Fibroblast of lung (primary cell): ENCODE data around the gene HIPK1. TPM values are rescaled to one million over a fixed set of nuclear protein-coding genes. Genes with fewer than 3 reads are reported as not detected.

Experiments
- DNase-seq, 2 donors: peaks; one replicate each; pipeline versions ENCODE4 v3.0.0 to v3.0.0-alpha.2; 2010; ENCODE audit warnings: low read depth in 2 of 2
- H2AFZ ChIP-seq: 2 replicates; pipeline ENCODE4 v1.5.1; 2012; ENCODE audit warnings: low read length, control low read depth, inconsistent platforms
- H3K27ac ChIP-seq: 2 replicates; pipeline ENCODE4 v1.5.1; 2011; ENCODE audit warnings: low read length, control low read depth; ENCODE audit not compliant: insufficient read depth
- H3K27me3 ChIP-seq: 2 replicates; pipeline ENCODE4 v1.5.1; 2011; ENCODE audit warnings: mild to moderate bottlenecking, low read length; ENCODE audit not compliant: control insufficient read depth, insufficient read depth
- H3K36me3 ChIP-seq: 2 replicates; pipeline ENCODE4 v1.5.1; 2011; ENCODE audit warnings: low read length; ENCODE audit not compliant: control insufficient read depth, insufficient read depth
- H3K4me1 ChIP-seq: 2 replicates; pipeline ENCODE4 v1.5.1; 2011; ENCODE audit warnings: low read length; ENCODE audit not compliant: control insufficient read depth, insufficient read depth; ENCODE audit errors: extremely low read depth
- H3K4me2 ChIP-seq: 2 replicates; pipeline ENCODE4 v1.5.1; 2011; ENCODE audit warnings: low read length, control low read depth; ENCODE audit not compliant: insufficient read depth; ENCODE audit errors: extremely low read depth
- H3K4me3 ChIP-seq, 4 experiments: fragments of 200-600 bp in 1 of 4; sonication (generic) in 1 of 4; replicated peaks in 1 of 4; 2 replicates each; pipeline ENCODE4 v1.5.1; 2011 to 2016; ENCODE audit warnings: low read length in 4 of 4, low read depth in 3 of 4, mild to moderate bottlenecking in 3 of 4, control low read depth in 2 of 4, inconsistent platforms in 1 of 4, mixed read lengths in 1 of 4; ENCODE audit not compliant: insufficient read depth in 1 of 4; ENCODE audit errors: control extremely low read depth in 1 of 4
- H3K79me2 ChIP-seq: 2 replicates; pipeline ENCODE4 v1.5.1; 2012; ENCODE audit warnings: mild to moderate bottlenecking, low read length, inconsistent platforms; ENCODE audit not compliant: control insufficient read depth, insufficient read depth
- H3K9ac ChIP-seq: 2 replicates; pipeline ENCODE4 v1.5.1; 2011; ENCODE audit warnings: mild to moderate bottlenecking, low read length, control low read depth; ENCODE audit not compliant: insufficient read depth
- H3K9me3 ChIP-seq: 2 replicates; pipeline ENCODE4 v1.5.1; 2012; ENCODE audit warnings: low read depth, low read length; ENCODE audit not compliant: control insufficient read depth, insufficient read depth
- H4K20me1 ChIP-seq: 2 replicates; pipeline ENCODE4 v1.5.1; 2011; ENCODE audit warnings: low read length; ENCODE audit not compliant: control insufficient read depth, insufficient read depth; ENCODE audit errors: extremely low read depth
- CTCF ChIP-seq, 2 donors: IDR thresholded peaks in 1 of 2; conservative IDR thresholded peaks in 1 of 2; 1 replicate in 1 of 2; 2 replicates in 1 of 2; pipeline ENCODE4 v1.5.1; 2011 to 2012; ENCODE audit warnings: low read length in 2 of 2, control low read depth in 1 of 2, inconsistent platforms in 1 of 2, low read depth in 1 of 2, mild to moderate bottlenecking in 1 of 2
- EZH2 ChIP-seq: IDR thresholded peaks from 2 replicates; pipeline ENCODE4 v1.5.1; 2012; ENCODE audit warnings: low read length, control low read depth, mild to moderate bottlenecking; ENCODE audit errors: missing control alignments
- polyA plus RNA-seq, 2 donors: library from polyadenylated mRNA; depleted of rRNA in 1 of 2; stranded (reverse) in 1 of 2; unstranded in 1 of 2; fragments of >200 nt; gene quantifications; 2 replicates each; pipeline ENCODE4 v1.2.1, GENCODE V29; 2011 to 2012; ENCODE audit warnings: missing spikeins in 1 of 2
- total RNA-seq: library from RNA; depleted of rRNA; stranded (reverse); fragments of >200 nt; gene quantifications from 2 replicates; pipeline ENCODE4 v1.2.1, GENCODE V29; 2014

Gene HIPK1
- total and polyA plus RNA-seq, 2 donors (not counting 1 experiment from before 2014, with no cell fraction given), result 19.8 to 28.5 TPM

GRCh38 chr1:113901191-113901590 is 27.9 kb upstream of the HIPK1 start:
- no peak for DNase-seq

DNA sequence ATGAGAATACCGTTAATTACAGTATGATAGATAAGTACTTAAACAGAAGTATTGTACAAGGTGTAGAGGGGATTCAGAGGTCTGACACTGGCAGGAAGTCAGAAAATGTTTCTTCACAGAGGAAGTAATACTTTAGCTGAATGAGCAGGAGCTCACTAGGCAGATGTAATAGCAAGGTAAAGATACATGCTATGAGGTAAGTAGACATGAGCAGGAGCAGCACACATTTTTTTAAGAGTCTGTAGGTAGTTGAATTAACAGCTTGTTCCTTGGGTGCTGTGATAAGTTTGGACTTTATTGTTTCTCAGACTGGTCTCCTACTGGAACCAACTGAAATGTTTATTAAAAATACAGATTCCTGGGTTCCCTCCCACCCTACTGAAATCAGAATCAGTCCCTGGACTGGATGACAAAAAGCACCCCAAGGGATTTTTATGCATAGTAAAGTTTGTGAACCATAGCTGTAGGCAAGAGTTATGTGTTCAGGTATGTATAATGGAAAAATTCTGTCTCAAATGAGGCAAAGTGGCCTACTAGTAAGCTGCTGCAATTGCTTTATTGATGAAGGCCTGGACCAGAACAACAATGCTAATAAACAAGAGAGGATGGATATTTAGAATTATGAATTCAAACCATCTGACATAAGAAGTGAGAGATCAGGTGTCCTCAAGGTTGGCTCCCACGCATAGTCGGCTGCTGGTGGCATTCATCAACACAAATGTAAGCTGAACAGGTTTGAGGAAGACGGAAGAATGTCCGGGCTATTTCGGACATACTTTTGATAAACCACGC is 25.4 kb upstream of the HIPK1 start:
- TF ChIP-seq EZH2, result no peak
- no peak for TF ChIP-seq CTCF (conservative IDR thresholded peaks at IDR 0.05 in 1 of 2, IDR thresholded peaks at IDR 0.05 in 1 of 2; ENCODE audit: low read depth in 1 of 2, low read length in 2 of 2)
- H3K27me3 ChIP-seq, result no peaks in the 10 kb centered on the region
- H3K4me1 ChIP-seq, result no peaks in the 10 kb centered on the region
- H2AFZ ChIP-seq, result peak overlapping the region; percentile 89
- peaks cover 25% of the 10 kb centered on the region for H3K79me2 ChIP-seq
- DNase-seq, result peak in 1 of 2 donors; percentile 2
- H4K20me1 ChIP-seq, result no peaks in the 10 kb centered on the region
- peaks cover 5% of the 10 kb centered on the region for H3K36me3 ChIP-seq
- H3K27ac ChIP-seq, result peak overlapping the region; percentile 85
- H3K9ac ChIP-seq, result no peak overlapping the region
- peak overlapping the region; percentile 57 to 88 (median 86) for H3K4me3 ChIP-seq
- H3K4me2 ChIP-seq, result peak overlapping the region; percentile 92
- H3K9me3 ChIP-seq, result no peaks in the 10 kb centered on the region

More at GRCh38 chr1:113901191-113901590, 27.9 kb upstream of the HIPK1 start:
- no peaks in the 10 kb centered on the region for H4K20me1 ChIP-seq
- no peak overlapping the region for H2AFZ ChIP-seq
- H3K27me3 ChIP-seq, result no peaks in the 10 kb centered on the region
- H3K4me1 ChIP-seq, result no peaks in the 10 kb centered on the region
- H3K79me2 ChIP-seq, result peaks cover 20% of the 10 kb centered on the region
- no peak for TF ChIP-seq CTCF (conservative IDR thresholded peaks at IDR 0.05 in 1 of 2, IDR thresholded peaks at IDR 0.05 in 1 of 2; ENCODE audit: low read depth in 1 of 2, low read length in 2 of 2)
- TF ChIP-seq EZH2, result no peak
- no peak overlapping the region for H3K9ac ChIP-seq
- peaks cover 5% of the 10 kb centered on the region for H3K36me3 ChIP-seq
- H3K4me2 ChIP-seq, result no peak overlapping the region
- no peaks in the 10 kb centered on the region for H3K9me3 ChIP-seq
- no peak overlapping the region for H3K4me3 ChIP-seq
- no peak overlapping the region for H3K27ac ChIP-seq

GRCh38 chr1:113904293-113904673 is 24.8 kb upstream of the HIPK1 start:
- Histone ChIP-seq H3K4me3 (peak overlapping the region; percentile 57 to 88 (median 86)), H3K4me2 (peak overlapping the region; percentile 92), H2AFZ (peak overlapping the region; percentile 89), H3K9ac (peak overlapping the region; percentile 70), H3K36me3 (peaks cover 5% of the 10 kb centered on the region), H4K20me1 (no peaks in the 10 kb centered on the region), H3K79me2 (peaks cover 25% of the 10 kb centered on the region), H3K27me3 (no peaks in the 10 kb centered on the region), H3K9me3 (no peaks in the 10 kb centered on the region), H3K4me1 (no peaks in the 10 kb centered on the region), H3K27ac (peak overlapping the region; percentile 85)
- no peak for DNase-seq
- TF ChIP-seq EZH2, result no peak
- TF ChIP-seq CTCF (conservative IDR thresholded peaks at IDR 0.05 in 1 of 2, IDR thresholded peaks at IDR 0.05 in 1 of 2; ENCODE audit: low read depth in 1 of 2, low read length in 2 of 2), result no peak
